ENCODE data around the gene PPM1E. TPM values are rescaled to one million over a fixed set of nuclear protein-coding genes. Genes with fewer than 3 reads are reported as not detected.

PPM1E gene
- total and polyA plus RNA-seq, 2 donors (not counting 1 experiment from before 2014, with no cell fraction given), result not detected

DNA sequence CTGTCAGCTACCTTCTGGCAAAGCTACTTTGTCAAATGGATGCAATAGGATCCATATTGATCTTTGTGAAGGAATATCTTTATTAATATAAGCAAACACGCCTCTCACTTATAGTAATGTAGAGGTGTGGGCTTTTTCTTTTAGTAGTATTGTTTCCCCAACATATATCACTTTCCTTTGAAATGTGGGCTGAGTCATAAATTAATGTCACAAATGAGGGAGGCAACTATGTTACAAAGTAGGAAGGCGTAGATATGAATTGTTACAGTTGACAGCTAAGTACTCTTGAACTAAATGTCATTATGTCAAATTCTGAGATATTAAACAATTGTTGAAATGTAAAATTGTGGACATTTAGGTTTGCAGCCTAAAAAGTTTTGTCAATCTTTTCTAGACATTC lies 2.6 kb upstream of the PPM1E start:
- DNase-seq (no peak), ATAC-seq (ENCODE audit: low read depth) (no peak)
- H3K79me2 ChIP-seq (ENCODE audit: control insufficient read depth, insufficient read depth, low read length), result no peaks in the 10 kb centered on the region
- H2AFZ ChIP-seq (ENCODE audit: insufficient read depth, low read depth, low read length, poor library complexity, severe bottlenecking), result no peak overlapping the region
- no peak overlapping the region for H3K4me2 ChIP-seq (replicated peaks; ENCODE audit: low read depth, low read length, poor library complexity, severe bottlenecking)
- ChIA-PET POLR2A (no interaction called here), CTCF (interaction anchor here (1.0 kb wide), 1 partner anchor 27 kb away, joined by 3 read pairs; no protein-coding TSS in a partner anchor)
- H3K36me3 ChIP-seq (replicated peaks in 1 of 2; ENCODE audit: control extremely low read depth in 1 of 2, control insufficient read depth in 1 of 2, extremely low read depth in 1 of 2, insufficient read depth in 2 of 2, low read length in 1 of 2), result no peaks in the 10 kb centered on the region
- no peak for TF ChIP-seq EZH2 (IDR thresholded peaks at IDR 0.05; ENCODE audit: borderline replicate concordance, insufficient read depth, low read depth, low read length, poor library complexity, severe bottlenecking)
- TF ChIP-seq, protein P1, sequence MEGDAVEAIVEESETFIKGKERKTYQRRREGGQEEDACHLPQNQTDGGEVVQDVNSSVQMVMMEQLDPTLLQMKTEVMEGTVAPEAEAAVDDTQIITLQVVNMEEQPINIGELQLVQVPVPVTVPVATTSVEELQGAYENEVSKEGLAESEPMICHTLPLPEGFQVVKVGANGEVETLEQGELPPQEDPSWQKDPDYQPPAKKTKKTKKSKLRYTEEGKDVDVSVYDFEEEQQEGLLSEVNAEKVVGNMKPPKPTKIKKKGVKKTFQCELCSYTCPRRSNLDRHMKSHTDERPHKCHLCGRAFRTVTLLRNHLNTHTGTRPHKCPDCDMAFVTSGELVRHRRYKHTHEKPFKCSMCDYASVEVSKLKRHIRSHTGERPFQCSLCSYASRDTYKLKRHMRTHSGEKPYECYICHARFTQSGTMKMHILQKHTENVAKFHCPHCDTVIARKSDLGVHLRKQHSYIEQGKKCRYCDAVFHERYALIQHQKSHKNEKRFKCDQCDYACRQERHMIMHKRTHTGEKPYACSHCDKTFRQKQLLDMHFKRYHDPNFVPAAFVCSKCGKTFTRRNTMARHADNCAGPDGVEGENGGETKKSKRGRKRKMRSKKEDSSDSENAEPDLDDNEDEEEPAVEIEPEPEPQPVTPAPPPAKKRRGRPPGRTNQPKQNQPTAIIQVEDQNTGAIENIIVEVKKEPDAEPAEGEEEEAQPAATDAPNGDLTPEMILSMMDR (IDR thresholded peaks at IDR 0.05), result no peak
- no peaks in the 10 kb centered on the region for H4K20me1 ChIP-seq (ENCODE audit: control insufficient read depth, insufficient read depth, low read length, poor library complexity, severe bottlenecking)
- H3K4me1 ChIP-seq (ENCODE audit: control insufficient read depth in 2 of 2, insufficient read depth in 2 of 2, low read length in 2 of 2), result peaks cover 15 to 22% of the 10 kb centered on the region in 2 donors
- peaks cover 0 to 8% (median 2%) of the 10 kb centered on the region in 3 donors for H3K9me3 ChIP-seq (ENCODE audit: control extremely low read depth in 1 of 3, control insufficient read depth in 2 of 3, insufficient read depth in 1 of 3, low read length in 2 of 3)
- H3K27ac ChIP-seq (ENCODE audit: low read length in 2 of 2), result no peak overlapping the region
- no peak overlapping the region for H3K4me3 ChIP-seq (ENCODE audit: control extremely low read depth in 1 of 5, extremely low read depth in 1 of 5, insufficient read depth in 1 of 5, low read depth in 2 of 5, low read length in 4 of 5)
- Mint-ChIP-seq H3K4me3 (no peak overlapping the region), H3K9me3 (ENCODE audit: insufficient read depth) (no peaks in the 10 kb centered on the region), H3K4me1 (peaks cover 14% of the 10 kb centered on the region), H3K27me3 (peaks cover 25% of the 10 kb centered on the region), H3K27ac (no peak overlapping the region)
- 80% methylated on average over 1 of the region's 2 CpGs for WGBS (ENCODE audit: insufficient coverage)
- H3K9ac ChIP-seq (ENCODE audit: low read length), result no peak overlapping the region
- peaks cover 0 to 22% (median 16%) of the 10 kb centered on the region in 4 experiments for H3K27me3 ChIP-seq (replicated peaks in 1 of 4; ENCODE audit: control extremely low read depth in 1 of 4, control insufficient read depth in 3 of 4, insufficient read depth in 4 of 4, low read length in 3 of 4)
- intact Hi-C loops (cut with micrococcal nuclease), result no loop called here

- no peak for TF ChIP-seq EZH2 (IDR thresholded peaks at IDR 0.05; ENCODE audit: borderline replicate concordance, insufficient read depth, low read depth, low read length, poor library complexity, severe bottlenecking)
- TF ChIP-seq, protein P1 (IDR thresholded peaks at IDR 0.05), result no peak
- no peak for ATAC-seq (ENCODE audit: low read depth)
- Histone ChIP-seq H3K27ac (ENCODE audit: low read length in 2 of 2) (no peak overlapping the region), H3K79me2 (ENCODE audit: control insufficient read depth, insufficient read depth, low read length) (no peaks in the 10 kb centered on the region), H3K9ac (ENCODE audit: low read length) (peak overlapping the region; percentile 73), H4K20me1 (ENCODE audit: control insufficient read depth, insufficient read depth, low read length, poor library complexity, severe bottlenecking) (no peaks in the 10 kb centered on the region), H3K36me3 (replicated peaks in 1 of 2; ENCODE audit: control extremely low read depth in 1 of 2, control insufficient read depth in 1 of 2, extremely low read depth in 1 of 2, insufficient read depth in 2 of 2, low read length in 1 of 2) (no peaks in the 10 kb centered on the region), H2AFZ (ENCODE audit: insufficient read depth, low read depth, low read length, poor library complexity, severe bottlenecking) (peak overlapping the region; percentile 70), H3K9me3 (ENCODE audit: control extremely low read depth in 1 of 3, control insufficient read depth in 2 of 3, insufficient read depth in 1 of 3, low read length in 2 of 3) (peaks cover 0 to 8% (median 2%) of the 10 kb centered on the region in 3 donors), H3K4me3 (ENCODE audit: control extremely low read depth in 1 of 5, extremely low read depth in 1 of 5, insufficient read depth in 1 of 5, low read depth in 2 of 5, low read length in 4 of 5) (peak overlapping the region in 4 of 5 experiments; percentile 57 to 68 (median 62)), H3K27me3 (replicated peaks in 1 of 4; ENCODE audit: control extremely low read depth in 1 of 4, control insufficient read depth in 3 of 4, insufficient read depth in 4 of 4, low read length in 3 of 4) (peaks cover 0 to 38% (median 32%) of the 10 kb centered on the region in 4 experiments), H3K4me2 (replicated peaks; ENCODE audit: low read depth, low read length, poor library complexity, severe bottlenecking) (peak overlapping the region; percentile 93), H3K4me1 (ENCODE audit: control insufficient read depth in 2 of 2, insufficient read depth in 2 of 2, low read length in 2 of 2) (peaks cover 15 to 22% of the 10 kb centered on the region in 2 donors)
- ChIA-PET POLR2A (no interaction called here), CTCF (no interaction called here)
- intact Hi-C loops (cut with micrococcal nuclease), result no loop called here
- DNase-seq, result no peak
- Mint-ChIP-seq H3K27ac (no peak overlapping the region), H3K9me3 (ENCODE audit: insufficient read depth) (no peaks in the 10 kb centered on the region), H3K4me1 (peaks cover 14% of the 10 kb centered on the region), H3K4me3 (peak overlapping the region; percentile 79), H3K27me3 (peaks cover 36% of the 10 kb centered on the region)
- 17% methylated on average over 1 of the region's 2 CpGs for WGBS (ENCODE audit: insufficient coverage)
Observed at GRCh38 chr17:58755269-58755576, 431 bp upstream of the PPM1E start.

All from B cell (primary cell).